HEK293 (cell line): ENCODE measurements around the gene DENND1A.

ENCODE experiments used
- ZNF175 ChIP-seq: fragments of 450-650 bp; formaldehyde crosslinking; IDR thresholded peaks from 2 replicates; pipeline ENCODE4 v1.5.1; 2016; ENCODE audit warnings: missing biosample characterization, missing genetic modification characterization
- ZNF670 ChIP-seq: fragments of 450-650 bp; formaldehyde crosslinking; IDR thresholded peaks from 2 replicates; pipeline ENCODE4 v1.5.1; 2016; ENCODE audit warnings: missing biosample characterization, missing genetic modification characterization, low read depth
- TF ChIP-seq, protein P1 (sequence below): fragments of 450-650 bp; formaldehyde crosslinking; IDR thresholded peaks from 2 replicates; pipeline ENCODE4 v1.5.1; 2016; ENCODE audit warnings: missing biosample characterization, missing genetic modification characterization
- TF ChIP-seq, protein P2 (sequence below): fragments of 450-650 bp; formaldehyde crosslinking; IDR thresholded peaks from 2 replicates; pipeline ENCODE4 v1.5.1; 2016; ENCODE audit warnings: missing biosample characterization, missing genetic modification characterization

DNA sequence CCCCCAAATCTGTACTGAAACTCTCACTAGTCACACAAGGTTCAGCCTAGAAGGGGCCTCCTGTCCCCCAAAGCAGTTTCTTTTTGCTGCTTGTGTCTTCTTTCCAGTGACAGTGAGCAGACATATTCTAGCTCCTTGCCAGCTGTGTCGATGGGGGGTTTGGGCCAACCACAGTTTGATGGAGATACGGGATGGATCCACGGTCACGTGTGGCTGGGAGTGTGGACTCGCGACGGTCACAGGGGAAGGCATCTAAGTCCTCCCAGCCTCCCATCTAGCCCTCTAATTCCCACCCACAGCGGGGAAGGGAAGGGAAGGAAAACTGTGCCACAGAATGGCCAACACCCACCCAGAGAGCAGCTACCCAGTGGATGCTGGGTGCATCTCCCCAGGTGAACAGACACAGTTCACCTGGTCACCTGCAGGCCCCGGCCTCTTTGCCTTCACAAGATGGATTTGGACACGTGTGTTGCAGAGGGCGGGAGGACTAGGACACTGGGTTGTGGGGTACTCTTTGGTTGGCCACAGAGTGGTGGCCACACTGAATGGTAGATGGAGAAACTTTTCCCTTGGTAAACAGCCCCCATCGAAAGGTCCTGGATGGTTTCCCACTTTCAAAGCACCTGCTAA is 519.5 kb downstream of the DENND1A start:
- TF ChIP-seq ZNF175 (tag by site-specific recombination), result no peak
- TF ChIP-seq ZNF670 (tag by site-specific recombination), result no peak
- TF ChIP-seq, protein P1, sequence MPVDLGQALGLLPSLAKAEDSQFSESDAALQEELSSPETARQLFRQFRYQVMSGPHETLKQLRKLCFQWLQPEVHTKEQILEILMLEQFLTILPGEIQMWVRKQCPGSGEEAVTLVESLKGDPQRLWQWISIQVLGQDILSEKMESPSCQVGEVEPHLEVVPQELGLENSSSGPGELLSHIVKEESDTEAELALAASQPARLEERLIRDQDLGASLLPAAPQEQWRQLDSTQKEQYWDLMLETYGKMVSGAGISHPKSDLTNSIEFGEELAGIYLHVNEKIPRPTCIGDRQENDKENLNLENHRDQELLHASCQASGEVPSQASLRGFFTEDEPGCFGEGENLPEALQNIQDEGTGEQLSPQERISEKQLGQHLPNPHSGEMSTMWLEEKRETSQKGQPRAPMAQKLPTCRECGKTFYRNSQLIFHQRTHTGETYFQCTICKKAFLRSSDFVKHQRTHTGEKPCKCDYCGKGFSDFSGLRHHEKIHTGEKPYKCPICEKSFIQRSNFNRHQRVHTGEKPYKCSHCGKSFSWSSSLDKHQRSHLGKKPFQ (tag by site-specific recombination), result no peak
- TF ChIP-seq, protein P2, sequence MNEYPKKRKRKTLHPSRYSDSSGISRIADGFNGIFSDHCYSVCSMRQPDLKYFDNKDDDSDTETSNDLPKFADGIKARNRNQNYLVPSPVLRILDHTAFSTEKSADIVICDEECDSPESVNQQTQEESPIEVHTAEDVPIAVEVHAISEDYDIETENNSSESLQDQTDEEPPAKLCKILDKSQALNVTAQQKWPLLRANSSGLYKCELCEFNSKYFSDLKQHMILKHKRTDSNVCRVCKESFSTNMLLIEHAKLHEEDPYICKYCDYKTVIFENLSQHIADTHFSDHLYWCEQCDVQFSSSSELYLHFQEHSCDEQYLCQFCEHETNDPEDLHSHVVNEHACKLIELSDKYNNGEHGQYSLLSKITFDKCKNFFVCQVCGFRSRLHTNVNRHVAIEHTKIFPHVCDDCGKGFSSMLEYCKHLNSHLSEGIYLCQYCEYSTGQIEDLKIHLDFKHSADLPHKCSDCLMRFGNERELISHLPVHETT (tag by site-specific recombination), result no peak
